Measurements from ENCODE around the gene PTPN1.

Gene PTPN1

GRCh38 chr20:50514750-50515149 lies 4.6 kb downstream of the PTPN1 start:
- DNase-seq = no peak

GRCh38 chr20:50515471-50516106 lies 5.4 kb downstream of the PTPN1 start:
- DNase-seq = no peak

DNA sequence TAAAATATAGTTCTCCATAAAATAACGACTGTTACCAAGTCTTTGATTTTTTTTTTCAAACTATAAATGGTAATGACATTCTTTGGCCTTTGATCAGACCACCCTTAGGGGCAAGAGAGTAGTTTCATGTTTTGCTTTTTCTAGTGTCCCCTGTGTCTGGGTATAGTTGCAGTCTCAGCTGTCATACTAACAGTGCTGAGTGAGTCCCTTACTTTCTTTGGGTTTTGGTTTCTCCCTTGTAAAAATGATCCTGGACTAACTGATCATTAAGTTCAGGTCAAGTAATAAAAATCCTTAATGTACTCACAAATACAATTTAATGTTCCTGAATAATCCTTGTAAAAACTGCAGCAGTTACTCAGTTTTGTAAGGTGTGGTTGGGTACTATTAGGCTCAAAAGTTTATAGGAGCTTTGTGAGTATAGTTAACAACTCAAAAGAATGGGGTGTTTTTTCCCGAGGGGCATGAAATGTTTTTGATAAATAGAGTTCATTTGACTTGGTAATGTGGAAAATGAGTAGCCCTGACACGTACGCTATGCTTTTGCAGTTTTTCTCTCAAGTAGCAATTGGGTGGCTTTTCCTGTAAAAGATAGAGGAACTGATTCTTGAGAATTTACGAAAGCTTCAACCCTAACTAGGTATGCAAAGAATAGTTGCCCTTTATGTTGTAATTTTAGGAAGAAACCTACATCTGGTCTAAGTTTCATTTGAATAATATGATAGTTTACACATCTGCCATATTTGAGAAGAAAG lies 6.2 kb downstream of the PTPN1 start:
- peak; percentile 53 to 60 for DNase-seq

- DNase-seq = no peak
These were observed 7.0 kb downstream of the PTPN1 start for GRCh38 chr20:50516935-50517816.

GRCh38 chr20:50517817-50518154 lies 7.6 kb downstream of the PTPN1 start:
- DNase-seq = peak in 1 of 2 donors; percentile 53

- peak in 1 of 2 donors; percentile 51 for DNase-seq
These were observed 8.1 kb downstream of the PTPN1 start for GRCh38 chr20:50518270-50518721.

DNA sequence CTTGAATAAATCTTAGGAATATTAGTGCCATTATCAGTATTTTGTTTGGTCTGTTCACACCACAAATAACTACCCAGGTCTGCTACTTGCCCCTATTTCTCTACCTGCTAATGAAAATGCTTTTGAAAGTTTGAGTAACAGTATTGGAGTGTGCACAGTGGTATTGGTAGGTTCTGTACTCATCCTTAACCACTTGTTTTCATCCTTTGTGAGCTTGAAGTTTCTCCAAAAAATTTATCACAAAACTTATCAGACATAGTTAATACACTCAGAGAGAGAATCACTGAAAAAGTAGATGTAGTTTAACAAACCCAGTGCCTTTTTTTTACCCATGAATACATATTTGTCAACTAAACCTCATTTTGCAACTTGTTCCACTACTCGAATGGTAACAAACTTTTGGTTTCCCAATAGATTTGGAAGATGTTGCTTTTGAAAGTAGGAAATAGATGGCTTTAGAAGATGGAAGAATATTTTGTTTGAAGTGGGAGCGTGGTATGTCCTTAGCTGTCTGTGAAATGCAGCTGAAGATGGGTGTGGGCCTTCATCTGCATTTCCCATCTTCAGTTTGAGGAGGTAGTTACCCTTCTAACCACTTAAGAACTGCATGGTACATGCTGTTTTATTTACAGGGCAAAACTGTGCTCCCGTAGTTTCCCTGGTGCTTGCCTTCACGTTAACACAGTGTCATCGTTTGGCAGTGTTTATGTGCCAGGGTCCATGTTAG lies 9.0 kb downstream of the PTPN1 start:
- DNase-seq = peak; percentile 31 to 54

DNA sequence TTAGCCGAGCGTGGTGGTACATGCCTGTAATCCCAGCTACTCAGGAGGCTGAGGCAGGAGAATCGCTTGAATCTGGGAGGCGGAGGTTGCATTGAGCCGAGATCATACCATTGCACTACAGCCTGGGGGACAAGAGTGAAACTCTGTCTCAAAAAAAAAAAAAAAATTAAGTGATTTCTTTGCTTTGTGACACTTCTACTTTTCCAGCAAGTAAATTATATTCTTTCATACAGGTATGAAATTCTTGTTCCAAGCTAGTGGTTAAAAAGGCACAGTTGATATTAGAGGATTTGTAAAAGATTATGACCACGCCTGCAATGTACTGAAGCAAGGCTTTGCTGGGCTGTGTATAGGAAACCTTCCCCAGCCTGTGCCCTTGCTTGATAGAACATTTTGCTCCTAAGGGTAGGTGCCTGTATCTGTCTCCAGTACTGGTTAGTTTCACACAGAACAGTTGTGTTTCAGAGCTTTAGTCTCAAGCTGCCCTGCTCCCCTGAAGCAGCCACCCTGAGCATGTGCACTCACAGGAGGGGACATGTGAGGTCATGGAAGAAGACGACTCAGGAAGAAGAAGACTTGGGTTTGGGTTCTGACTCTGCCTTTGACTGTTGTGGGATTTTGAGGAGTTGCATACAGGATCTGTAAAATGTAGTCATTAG lies 10.2 kb downstream of the PTPN1 start:
- peak in 1 of 2 donors; percentile 33 for DNase-seq

- DNase-seq = no peak
These were observed 11.3 kb downstream of the PTPN1 start for GRCh38 chr20:50521221-50522052.

GRCh38 chr20:50522053-50522674 lies 12.0 kb downstream of the PTPN1 start:
- no peak for DNase-seq

DNA sequence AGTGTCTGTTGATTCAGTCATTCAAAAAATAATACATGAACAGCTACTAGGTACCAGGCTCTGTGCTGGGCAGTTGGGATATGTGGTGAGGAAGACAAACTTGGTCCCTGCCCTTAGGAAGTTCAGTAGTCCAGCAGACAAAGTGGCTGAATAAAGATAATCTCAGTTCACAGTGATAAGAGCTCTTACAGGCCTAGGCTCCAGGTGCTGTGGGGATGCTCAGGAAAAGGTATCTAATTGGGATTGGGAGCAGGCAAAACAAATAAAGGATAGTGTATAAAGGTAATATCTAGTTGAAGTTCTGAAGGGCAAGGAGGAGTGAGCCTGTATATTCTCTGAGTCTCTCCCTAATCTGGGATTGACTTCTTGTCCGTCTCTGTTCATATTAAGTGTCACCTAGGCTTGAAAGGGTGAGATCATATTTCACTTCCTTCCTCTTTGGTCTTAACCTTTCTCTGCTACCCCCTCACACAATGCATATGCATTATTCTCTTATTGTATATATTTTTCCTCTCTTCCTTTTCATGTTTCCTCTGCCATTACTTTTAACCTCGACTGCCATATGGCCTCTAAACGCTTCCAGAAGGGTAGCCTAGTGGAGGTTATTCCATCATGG lies 13.5 kb downstream of the PTPN1 start:
- no peak for DNase-seq

DNA sequence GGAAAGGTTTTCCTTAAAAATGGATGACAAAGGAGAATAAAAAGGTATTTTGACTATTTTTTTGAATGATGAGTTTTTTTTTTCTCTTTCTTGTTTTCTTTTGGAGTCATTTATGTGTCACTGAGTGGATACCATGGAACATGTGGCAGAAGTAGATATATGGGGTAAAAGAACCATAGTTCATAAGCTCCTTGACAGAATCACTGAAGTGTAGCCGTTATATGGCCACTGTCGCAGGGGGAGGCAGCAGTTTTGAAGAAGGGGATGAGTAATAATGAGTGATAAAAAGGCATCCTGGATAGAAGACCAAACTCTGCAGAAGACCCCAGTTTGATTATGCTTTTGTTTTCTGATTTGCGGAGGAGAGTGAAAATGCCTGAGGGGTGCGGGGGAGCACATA lies 15.5 kb downstream of the PTPN1 start:
- DNase-seq = no peak

- no peak for DNase-seq
These were observed 16.3 kb downstream of the PTPN1 start for GRCh38 chr20:50526403-50526989.

- DNase-seq = no peak
These were observed 17.0 kb downstream of the PTPN1 start for GRCh38 chr20:50527068-50527605.

GRCh38 chr20:50528129-50528528 lies 17.9 kb downstream of the PTPN1 start:
- DNase-seq = no peak

DNA sequence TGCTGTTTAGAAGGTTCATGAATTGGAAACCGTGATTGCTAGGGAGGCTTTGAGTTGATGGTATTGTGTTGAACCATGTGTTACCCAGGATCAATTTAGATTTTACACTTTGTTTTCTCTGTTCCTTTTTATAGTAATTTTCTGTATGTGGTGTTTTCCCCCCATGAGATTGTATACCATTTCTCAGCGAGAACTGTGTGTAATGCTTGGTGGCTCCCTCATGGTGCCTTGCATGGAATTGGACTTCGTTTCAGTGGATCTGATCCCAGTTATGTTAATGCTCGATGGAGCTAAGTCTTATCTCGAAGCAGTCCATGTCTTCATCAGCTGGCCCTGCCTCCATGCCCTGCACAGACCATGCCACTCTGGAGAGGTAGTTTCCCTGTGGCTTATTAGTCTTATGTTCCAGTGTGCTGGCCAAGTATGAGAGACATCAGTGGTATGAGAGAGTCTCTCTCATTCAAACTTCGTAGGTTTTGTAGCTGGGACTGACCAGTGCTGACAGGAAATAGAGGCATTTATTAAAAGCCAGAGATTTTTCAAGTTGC lies 18.7 kb downstream of the PTPN1 start:
- DNase-seq = no peak

DNA sequence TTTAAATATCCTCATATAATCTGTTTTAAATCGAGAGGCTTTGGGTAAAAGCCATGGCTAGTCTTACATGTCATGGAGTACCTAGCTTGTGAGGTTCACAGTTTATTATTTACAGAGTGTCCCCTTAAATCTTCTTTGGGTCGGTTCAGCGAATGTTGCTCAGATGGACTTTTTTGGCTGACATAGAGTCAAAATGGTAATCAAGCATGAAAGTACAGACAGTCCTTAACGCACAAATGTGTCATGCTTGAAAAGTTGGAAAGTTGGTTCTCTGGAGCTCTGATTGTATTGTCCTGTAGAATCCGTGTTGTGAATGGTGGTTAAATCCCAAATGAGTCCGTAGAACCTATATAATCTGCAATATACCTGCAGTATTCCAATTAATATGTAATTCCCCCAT lies 22.0 kb downstream of the PTPN1 start:
- DNase-seq = no peak

DNA sequence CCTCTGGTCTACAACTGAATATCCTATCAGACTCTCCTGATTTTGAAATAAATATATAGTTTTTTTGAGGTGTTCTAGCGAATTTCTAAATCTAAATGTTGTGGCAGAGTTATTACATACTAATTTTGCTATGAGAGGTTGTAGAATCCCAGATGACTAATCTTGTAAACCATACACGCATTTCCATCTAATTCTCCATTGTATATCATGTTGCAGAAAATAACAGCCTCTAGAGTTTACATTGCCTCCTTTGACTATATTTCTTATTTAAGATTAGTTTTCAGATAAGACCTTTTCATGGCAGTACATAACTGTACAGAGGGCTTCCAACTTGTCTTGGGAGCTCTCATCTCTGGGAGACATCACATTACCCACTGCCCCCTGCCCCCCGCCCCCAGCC lies 22.9 kb downstream of the PTPN1 start:
- DNase-seq = no peak

- DNase-seq = no peak
These were observed 23.3 kb downstream of the PTPN1 start for GRCh38 chr20:50533464-50533863.
